HCT116 (cell line): ENCODE data around the gene KCNQ4. TPM values are rescaled to one million over a fixed set of nuclear protein-coding genes. Genes with fewer than 3 reads are reported as not detected.

Source experiments
- ATAC-seq: fragments of 200-7000 bp; cut with Tn5 transposase; 2 replicates; pipeline ENCODE4 v1.9.1; 2020; ENCODE audit warnings: mild to moderate bottlenecking, moderate library complexity
- BruUV-seq: library from RNA; stranded (reverse); fragments of 400-500 nt; replicated peaks from 2 replicates; lab custom pipeline; 2021; lab: Mats Ljungman, UMichigan
- CTCF ChIA-PET: fragments of 300-600 bp; sonication (Branson Sonifier 250); formaldehyde crosslinking; loops from one replicate; lab custom pipeline; 2021; ENCODE audit warnings: antibody characterized with exemption; lab: Charles Lee
- POLR2A ChIA-PET: fragments of 300-600, 350-600 bp; sonication (Branson Sonifier 250); formaldehyde crosslinking; loops from one replicate; lab custom pipeline; 2021; ENCODE audit warnings: antibody characterized with exemption; lab: Charles Lee
- RAD21 ChIA-PET, 2 experiments: fragments of 300-600 bp; sonication (Branson Sonifier 250); formaldehyde crosslinking; loops; one replicate each; lab custom pipeline; 2023; ENCODE audit warnings: low total read pairs in 2 of 2; ENCODE audit not compliant: uncharacterized antibody in 2 of 2, unreplicated experiment in 2 of 2, low non-redundant PET in 1 of 2; lab: Charles Lee
- DNase-seq: peaks from one replicate; pipeline ENCODE4 v3.0.0-alpha.2; 2010; ENCODE audit warnings: low read depth, low spot score
- H2AFZ ChIP-seq: fragments of 200-600 bp; shearing (Covaris generic), sonication (generic); 2 replicates; pipeline ENCODE4 v1.6.1; 2017; ENCODE audit warnings: low read depth, mixed run types, mixed read lengths, antibody characterized with exemption, low read length; ENCODE audit not compliant: poor library complexity, severe bottlenecking
- H3K27ac ChIP-seq: 2 replicates; pipeline ENCODE4 v1.5.1; 2012; ENCODE audit warnings: low read depth, low read length
- H3K27me3 ChIP-seq: fragments of 200-600 bp; sonication (generic); 2 replicates; pipeline ENCODE4 v1.6.1; 2016; ENCODE audit warnings: mixed run types, low read length, mixed read lengths; ENCODE audit not compliant: insufficient read depth
- H3K36me3 ChIP-seq, 2 experiments: fragments of 200-500 bp in 1 of 2; fragments of 200-600 bp in 1 of 2; sonication (Bioruptor generic) in 1 of 2; sonication (generic) in 1 of 2; 2 replicates each; pipeline versions ENCODE4 v1.5.1 to v1.6.1; 2014 to 2016; ENCODE audit warnings: low read length in 2 of 2, inconsistent platforms in 1 of 2, mixed read lengths in 1 of 2, mixed run types in 1 of 2; ENCODE audit not compliant: insufficient read depth in 2 of 2, control insufficient read depth in 1 of 2
- H3K4me1 ChIP-seq, 2 experiments: fragments of 200-600 bp in 1 of 2; sonication (generic) in 1 of 2; 2 replicates each; pipeline versions ENCODE4 v1.5.1 to v1.6.1; 2012 to 2017; ENCODE audit warnings: low read length in 2 of 2, inconsistent platforms in 1 of 2, mild to moderate bottlenecking in 1 of 2, mixed read lengths in 1 of 2, mixed run types in 1 of 2, moderate library complexity in 1 of 2; ENCODE audit not compliant: insufficient read depth in 2 of 2, control insufficient read depth in 1 of 2
- H3K4me2 ChIP-seq: fragments of 200-600 bp; sonication (generic); 2 replicates; pipeline ENCODE4 v1.6.1; 2017; ENCODE audit warnings: mixed run types, low read length, mixed read lengths
- H3K4me3 ChIP-seq, 2 experiments: fragments of 200-600 bp in 1 of 2; sonication (generic) in 1 of 2; replicated peaks in 1 of 2; 2 replicates each; pipeline ENCODE4 v1.5.1; 2011 to 2016; ENCODE audit warnings: low read length in 2 of 2, control low read depth in 1 of 2, low read depth in 1 of 2, mild to moderate bottlenecking in 1 of 2, mixed read lengths in 1 of 2, mixed run types in 1 of 2
- H3K79me2 ChIP-seq: fragments of 200-600 bp; sonication (generic); 2 replicates; pipeline ENCODE4 v1.6.1; 2017; ENCODE audit warnings: mild to moderate bottlenecking, mixed run types, low read length, moderate library complexity, mixed read lengths; ENCODE audit not compliant: insufficient read depth
- H3K9ac ChIP-seq: fragments of 200-600 bp; sonication (generic); 2 replicates; pipeline ENCODE4 v1.6.1; 2016; ENCODE audit warnings: low read length, mixed read lengths
- H3K9me2 ChIP-seq: fragments of 200-600 bp; sonication (generic), shearing (Covaris generic); 2 replicates; pipeline ENCODE4 v1.6.1; 2017; ENCODE audit warnings: mixed run types, mild to moderate bottlenecking, moderate library complexity; ENCODE audit not compliant: insufficient read depth
- H3K9me3 ChIP-seq, 2 experiments: fragments of 200-500 bp in 1 of 2; fragments of 200-600 bp in 1 of 2; sonication (Bioruptor generic) in 1 of 2; sonication (generic) in 1 of 2; 2 replicates each; pipeline ENCODE4 v1.6.1; 2014 to 2017; ENCODE audit warnings: low read length in 2 of 2, mixed read lengths in 2 of 2, inconsistent platforms in 1 of 2, low read depth in 1 of 2, mild to moderate bottlenecking in 1 of 2, mixed run types in 1 of 2, moderate library complexity in 1 of 2; ENCODE audit not compliant: control insufficient read depth in 1 of 2, insufficient read depth in 1 of 2
- H4K20me1 ChIP-seq: fragments of 200-600 bp; sonication (generic), shearing (Covaris generic); 2 replicates; pipeline ENCODE4 v1.6.1; 2017; ENCODE audit warnings: mixed run types, mild to moderate bottlenecking, moderate library complexity; ENCODE audit not compliant: insufficient read depth
- CBX3 ChIP-seq: IDR thresholded peaks from 2 replicates; pipeline ENCODE4 v1.6.1; 2012; ENCODE audit warnings: low read depth
- CEBPB ChIP-seq: IDR thresholded peaks from 2 replicates; pipeline ENCODE4 v1.6.1; 2012; ENCODE audit warnings: low read depth
- EGR1 ChIP-seq: IDR thresholded peaks from 2 replicates; pipeline ENCODE4 v1.6.1; 2012; ENCODE audit warnings: low read depth
- ELF1 ChIP-seq: IDR thresholded peaks from 2 replicates; pipeline ENCODE4 v1.6.1; 2012; ENCODE audit warnings: low read depth, borderline replicate concordance
- FOSL1 ChIP-seq: IDR thresholded peaks from 2 replicates; pipeline ENCODE4 v1.6.1; 2012; ENCODE audit warnings: low read depth
- POLR2A ChIP-seq: IDR thresholded peaks from 2 replicates; pipeline ENCODE4 v1.7.0; 2011; ENCODE audit warnings: borderline replicate concordance; ENCODE audit not compliant: insufficient read depth, insufficient read length; ENCODE audit errors: extremely low read depth
- POLR2AphosphoS5 ChIP-seq: IDR thresholded peaks from 2 replicates; pipeline ENCODE4 v1.6.1; 2011; ENCODE audit warnings: mild to moderate bottlenecking, low read depth, low read length, moderate library complexity
- RAD21 ChIP-seq: IDR thresholded peaks from 2 replicates; pipeline ENCODE4 v1.6.1; 2012; ENCODE audit warnings: low read depth, mild to moderate bottlenecking
- SRF ChIP-seq: IDR thresholded peaks from 2 replicates; pipeline ENCODE4 v1.6.1; 2012; ENCODE audit warnings: low read depth
- TCF7L2 ChIP-seq: IDR thresholded peaks from 2 replicates; pipeline ENCODE4 v1.7.0; 2011; ENCODE audit warnings: borderline replicate concordance, inconsistent platforms; ENCODE audit not compliant: insufficient read depth, insufficient read length; ENCODE audit errors: extremely low read depth
- YY1 ChIP-seq: IDR thresholded peaks from 2 replicates; pipeline ENCODE4 v1.6.1; 2011; ENCODE audit warnings: low read length, low read depth, moderate library complexity, mild to moderate bottlenecking; ENCODE audit not compliant: insufficient replicate concordance; ENCODE audit errors: extremely low read depth
- ZFX ChIP-seq: fragments of 450-650 bp; IDR thresholded peaks from 2 replicates; pipeline ENCODE4 v1.6.1; 2017
- ZNF274 ChIP-seq: fragments of 200-500 bp; sonication (Bioruptor generic); IDR thresholded peaks from 2 replicates; pipeline ENCODE4 v1.6.1; 2014; ENCODE audit warnings: mild to moderate bottlenecking, low read depth, low read length, inconsistent platforms
- intact Hi-C: fragments of 100-400 bp; cut with micrococcal nuclease; formaldehyde crosslinking; loops from 2 replicates; pipeline ENCODE4 v1.10.0; 2022
- total RNA-seq: library from RNA; stranded (reverse); gene quantifications from one replicate; pipeline ENCODE4 v1.2.1, GENCODE V29; 2021; ENCODE audit not compliant: unreplicated experiment
- TF ChIP-seq, protein P1 (sequence below): IDR thresholded peaks from 2 replicates; pipeline ENCODE4 v1.6.1; 2012; ENCODE audit warnings: low read depth
- TF ChIP-seq, protein P2 (sequence below): IDR thresholded peaks from 2 replicates; pipeline ENCODE4 v1.6.1; 2012
- TF ChIP-seq, protein P3 (sequence below): IDR thresholded peaks from 2 replicates; pipeline ENCODE4 v1.6.1; 2011; ENCODE audit warnings: mild to moderate bottlenecking, low read length, moderate library complexity; ENCODE audit not compliant: insufficient replicate concordance; ENCODE audit errors: extremely low read depth

KCNQ4 gene
- total RNA-seq, 1 experiment from 2014 or later: 4.1 TPM

DNA sequence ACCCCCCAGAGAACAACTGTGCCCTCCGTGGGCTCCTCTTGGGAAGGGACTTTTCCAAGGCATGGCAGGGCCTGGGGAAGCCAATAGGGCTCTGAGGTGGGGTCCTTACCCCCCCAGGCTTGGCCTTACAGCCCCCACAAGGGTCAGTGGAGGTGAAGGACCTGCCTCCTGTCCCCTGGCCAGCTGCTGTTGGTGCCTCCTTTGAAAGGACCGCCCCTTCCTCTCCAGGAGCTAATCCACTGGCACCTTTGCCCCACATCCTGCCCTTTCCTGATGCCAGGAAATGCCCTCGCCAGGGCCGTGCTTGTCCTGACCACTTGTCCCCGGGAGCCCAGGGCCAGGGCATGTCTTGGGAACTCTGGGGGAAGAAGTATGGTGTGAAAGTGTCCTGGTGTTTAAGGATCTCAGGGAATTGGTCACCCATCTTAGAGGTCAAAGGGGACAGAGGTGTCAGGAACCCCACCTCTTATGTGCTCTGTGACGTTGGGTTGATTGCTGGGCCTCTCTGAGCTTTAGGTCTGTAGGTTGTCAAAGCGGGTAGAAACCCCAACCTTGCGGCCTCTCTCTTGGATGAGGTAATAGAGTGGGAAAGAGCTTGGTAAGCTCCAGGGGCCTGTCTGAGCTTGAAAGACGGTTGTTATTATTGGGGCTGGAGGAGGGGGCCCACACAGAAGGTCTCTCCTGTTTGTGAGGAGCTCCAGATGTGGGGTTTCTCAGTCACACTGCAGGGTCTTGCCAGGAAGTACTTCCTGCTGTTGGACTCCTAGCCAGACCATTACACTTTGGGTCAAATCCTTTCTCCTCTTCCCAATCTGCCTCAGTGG lies 2.8 kb downstream of the KCNQ4 start:
- Histone ChIP-seq H3K9me2 (no peaks in the 10 kb centered on the region), H4K20me1 (no peaks in the 10 kb centered on the region), H3K4me2 (no peak overlapping the region), H3K27me3 (no peaks in the 10 kb centered on the region), H3K4me1 (peaks cover 11 to 39% of the 10 kb centered on the region in 2 experiments), H3K27ac (no peak overlapping the region), H3K9me3 (no peaks in the 10 kb centered on the region), H3K79me2 (peaks cover 7% of the 10 kb centered on the region; the same call in 1 of the 2 replicates), H3K9ac (no peak overlapping the region), H3K36me3 (no peaks in the 10 kb centered on the region), H3K4me3 (no peak overlapping the region), H2AFZ (no peak overlapping the region)
- ATAC-seq (no peak), DNase-seq (no peak)
- intact Hi-C loops: no loop called here
- CTCF ChIA-PET: interaction anchor here (1.7 kb wide), 1 partner anchor 12 kb away, joined by 5 read pairs; no protein-coding TSS in a partner anchor
- BruUV-seq: no TSS peak
- POLR2A ChIA-PET: no interaction called here
- RAD21 ChIA-PET: no interaction called here
- TF ChIP-seq ZNF274 (no peak), SRF (no peak), EGR1 (no peak), YY1 (no peak), CEBPB (no peak), ELF1 (no peak), ZFX (no peak), FOSL1 (no peak), POLR2AphosphoS5 (no peak), RAD21 (no peak), CBX3 (no peak), POLR2A (no peak), TCF7L2 (no peak)
- TF ChIP-seq, protein P1, sequence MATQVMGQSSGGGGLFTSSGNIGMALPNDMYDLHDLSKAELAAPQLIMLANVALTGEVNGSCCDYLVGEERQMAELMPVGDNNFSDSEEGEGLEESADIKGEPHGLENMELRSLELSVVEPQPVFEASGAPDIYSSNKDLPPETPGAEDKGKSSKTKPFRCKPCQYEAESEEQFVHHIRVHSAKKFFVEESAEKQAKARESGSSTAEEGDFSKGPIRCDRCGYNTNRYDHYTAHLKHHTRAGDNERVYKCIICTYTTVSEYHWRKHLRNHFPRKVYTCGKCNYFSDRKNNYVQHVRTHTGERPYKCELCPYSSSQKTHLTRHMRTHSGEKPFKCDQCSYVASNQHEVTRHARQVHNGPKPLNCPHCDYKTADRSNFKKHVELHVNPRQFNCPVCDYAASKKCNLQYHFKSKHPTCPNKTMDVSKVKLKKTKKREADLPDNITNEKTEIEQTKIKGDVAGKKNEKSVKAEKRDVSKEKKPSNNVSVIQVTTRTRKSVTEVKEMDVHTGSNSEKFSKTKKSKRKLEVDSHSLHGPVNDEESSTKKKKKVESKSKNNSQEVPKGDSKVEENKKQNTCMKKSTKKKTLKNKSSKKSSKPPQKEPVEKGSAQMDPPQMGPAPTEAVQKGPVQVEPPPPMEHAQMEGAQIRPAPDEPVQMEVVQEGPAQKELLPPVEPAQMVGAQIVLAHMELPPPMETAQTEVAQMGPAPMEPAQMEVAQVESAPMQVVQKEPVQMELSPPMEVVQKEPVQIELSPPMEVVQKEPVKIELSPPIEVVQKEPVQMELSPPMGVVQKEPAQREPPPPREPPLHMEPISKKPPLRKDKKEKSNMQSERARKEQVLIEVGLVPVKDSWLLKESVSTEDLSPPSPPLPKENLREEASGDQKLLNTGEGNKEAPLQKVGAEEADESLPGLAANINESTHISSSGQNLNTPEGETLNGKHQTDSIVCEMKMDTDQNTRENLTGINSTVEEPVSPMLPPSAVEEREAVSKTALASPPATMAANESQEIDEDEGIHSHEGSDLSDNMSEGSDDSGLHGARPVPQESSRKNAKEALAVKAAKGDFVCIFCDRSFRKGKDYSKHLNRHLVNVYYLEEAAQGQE: no peak
- TF ChIP-seq, protein P2, sequence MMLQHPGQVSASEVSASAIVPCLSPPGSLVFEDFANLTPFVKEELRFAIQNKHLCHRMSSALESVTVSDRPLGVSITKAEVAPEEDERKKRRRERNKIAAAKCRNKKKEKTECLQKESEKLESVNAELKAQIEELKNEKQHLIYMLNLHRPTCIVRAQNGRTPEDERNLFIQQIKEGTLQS: no peak
- TF ChIP-seq, protein P3, sequence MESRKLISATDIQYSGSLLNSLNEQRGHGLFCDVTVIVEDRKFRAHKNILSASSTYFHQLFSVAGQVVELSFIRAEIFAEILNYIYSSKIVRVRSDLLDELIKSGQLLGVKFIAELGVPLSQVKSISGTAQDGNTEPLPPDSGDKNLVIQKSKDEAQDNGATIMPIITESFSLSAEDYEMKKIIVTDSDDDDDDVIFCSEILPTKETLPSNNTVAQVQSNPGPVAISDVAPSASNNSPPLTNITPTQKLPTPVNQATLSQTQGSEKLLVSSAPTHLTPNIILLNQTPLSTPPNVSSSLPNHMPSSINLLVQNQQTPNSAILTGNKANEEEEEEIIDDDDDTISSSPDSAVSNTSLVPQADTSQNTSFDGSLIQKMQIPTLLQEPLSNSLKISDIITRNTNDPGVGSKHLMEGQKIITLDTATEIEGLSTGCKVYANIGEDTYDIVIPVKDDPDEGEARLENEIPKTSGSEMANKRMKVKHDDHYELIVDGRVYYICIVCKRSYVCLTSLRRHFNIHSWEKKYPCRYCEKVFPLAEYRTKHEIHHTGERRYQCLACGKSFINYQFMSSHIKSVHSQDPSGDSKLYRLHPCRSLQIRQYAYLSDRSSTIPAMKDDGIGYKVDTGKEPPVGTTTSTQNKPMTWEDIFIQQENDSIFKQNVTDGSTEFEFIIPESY: no peak
